GM12892 (cell line): Measurements from ENCODE around the gene N4BP2L1.

Source experiments
- POLR2A ChIP-seq: IDR thresholded peaks from 2 replicates; pipeline ENCODE4 v1.6.1; 2011; ENCODE audit warnings: low read depth, low read length, control low read depth
- POLR2AphosphoS5 ChIP-seq: IDR thresholded peaks from 2 replicates; pipeline ENCODE4 v1.6.1; 2011; ENCODE audit warnings: low read depth, low read length, control low read depth

DNA sequence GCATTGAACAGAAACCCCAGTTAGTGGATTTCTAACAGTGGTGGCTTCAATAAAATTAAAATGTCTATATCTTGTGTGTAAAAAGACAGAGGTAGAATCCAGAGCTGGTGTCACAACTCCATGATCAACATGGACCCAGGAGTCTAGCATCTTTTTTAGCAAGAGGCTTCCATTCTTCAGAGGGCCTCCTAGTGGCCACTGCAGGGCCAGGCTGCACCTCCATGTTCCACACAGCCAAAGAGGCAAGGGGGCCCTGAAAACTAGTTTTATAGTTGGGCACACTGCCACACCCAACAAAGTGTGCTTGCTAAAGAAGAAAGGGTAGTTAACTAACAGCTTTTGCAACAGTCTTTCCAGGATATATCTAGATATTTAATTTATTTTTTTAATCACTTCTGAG is 12.9 kb downstream of the N4BP2L1 start:
- TF ChIP-seq POLR2A (no peak), POLR2AphosphoS5 (no peak)
